H9 (cell line): ENCODE results near the gene LRRC15. TPM values are rescaled to one million over a fixed set of nuclear protein-coding genes. Genes with fewer than 3 reads are reported as not detected.

Experiments used
- DNase-seq: peaks from one replicate; pipeline ENCODE4 v3.0.0-alpha.2; 2017
- H2AFZ ChIP-seq: one replicate; pipeline ENCODE4 v1.6.1; 2013; ENCODE audit warnings: mild to moderate bottlenecking, low read length, control low read depth, moderate library complexity
- H2AK5ac ChIP-seq: 2 replicates; pipeline ENCODE4 v1.6.1; 2013; ENCODE audit warnings: low read length, control low read depth, mixed read lengths; ENCODE audit not compliant: insufficient read length
- H2BK120ac ChIP-seq: one replicate; pipeline ENCODE4 v1.6.1; 2013; ENCODE audit warnings: low read depth, mild to moderate bottlenecking, low read length, control low read depth, inconsistent platforms; ENCODE audit not compliant: poor library complexity, severe bottlenecking
- H2BK12ac ChIP-seq: 2 replicates; pipeline ENCODE4 v1.6.1; 2013; ENCODE audit warnings: low read length, control low read depth, mixed read lengths, low read depth; ENCODE audit not compliant: insufficient read length
- H2BK15ac ChIP-seq: 2 replicates; pipeline ENCODE4 v1.6.1; 2013; ENCODE audit warnings: low read depth, low read length, control low read depth
- H2BK20ac ChIP-seq: one replicate; pipeline ENCODE4 v1.6.1; 2013; ENCODE audit warnings: low read depth, mild to moderate bottlenecking, low read length, control low read depth, inconsistent platforms; ENCODE audit not compliant: poor library complexity, severe bottlenecking
- H2BK5ac ChIP-seq: 2 replicates; pipeline ENCODE4 v1.6.1; 2013; ENCODE audit warnings: low read length, control low read depth, mixed read lengths; ENCODE audit not compliant: insufficient read length
- H3K14ac ChIP-seq: 2 replicates; pipeline ENCODE4 v1.6.1; 2013; ENCODE audit warnings: low read length, control low read depth; ENCODE audit not compliant: insufficient read depth
- H3K18ac ChIP-seq: 2 replicates; pipeline ENCODE4 v1.6.1; 2013; ENCODE audit warnings: low read depth, mild to moderate bottlenecking, mixed read lengths, low read length, control low read depth; ENCODE audit not compliant: insufficient read length
- H3K23ac ChIP-seq: 2 replicates; pipeline ENCODE4 v1.6.1; 2013; ENCODE audit warnings: low read length, control low read depth, mixed read lengths, low read depth; ENCODE audit not compliant: insufficient read length
- H3K23me2 ChIP-seq: 2 replicates; pipeline ENCODE4 v1.6.1; 2013; ENCODE audit warnings: low read depth, mild to moderate bottlenecking, mixed read lengths, low read length, control low read depth; ENCODE audit not compliant: insufficient read length, poor library complexity, severe bottlenecking
- H3K27ac ChIP-seq: 2 replicates; pipeline ENCODE4 v1.5.1; 2013; ENCODE audit warnings: low read length, control low read depth, mixed read lengths, low read depth; ENCODE audit not compliant: insufficient read length
- H3K27me3 ChIP-seq: 2 replicates; pipeline ENCODE4 v1.6.1; 2013; ENCODE audit warnings: low read length, control low read depth, inconsistent platforms; ENCODE audit not compliant: insufficient read depth
- H3K4ac ChIP-seq: 2 replicates; pipeline ENCODE4 v1.6.1; 2013; ENCODE audit warnings: low read depth, mild to moderate bottlenecking, control low read depth, inconsistent platforms, low read length, moderate library complexity
- H3K4me1 ChIP-seq: 2 replicates; pipeline ENCODE4 v1.6.1; 2013; ENCODE audit warnings: low read length, control low read depth, inconsistent platforms; ENCODE audit not compliant: insufficient read depth
- H3K4me2 ChIP-seq: 2 replicates; pipeline ENCODE4 v1.6.1; 2013; ENCODE audit warnings: low read length, control low read depth, mixed read lengths; ENCODE audit not compliant: insufficient read length, insufficient read depth
- H3K56ac ChIP-seq: 2 replicates; pipeline ENCODE4 v1.6.1; 2013; ENCODE audit warnings: low read depth, mild to moderate bottlenecking, mixed read lengths, low read length, control low read depth; ENCODE audit not compliant: insufficient read length
- H3K79me1 ChIP-seq: 2 replicates; pipeline ENCODE4 v1.6.1; 2013; ENCODE audit warnings: low read depth, mild to moderate bottlenecking, moderate library complexity, low read length, control low read depth, inconsistent platforms; ENCODE audit not compliant: insufficient read depth, poor library complexity, severe bottlenecking
- H3K79me2 ChIP-seq: 2 replicates; pipeline ENCODE4 v1.6.1; 2013; ENCODE audit warnings: low read length, control low read depth, inconsistent platforms; ENCODE audit not compliant: insufficient read depth
- H3K9ac ChIP-seq: 2 replicates; pipeline ENCODE4 v1.6.1; 2013; ENCODE audit warnings: low read length, control low read depth, mixed read lengths; ENCODE audit not compliant: insufficient read length; ENCODE audit errors: extremely low read depth
- H3K9me3 ChIP-seq: one replicate; pipeline ENCODE4 v1.6.1; 2013; ENCODE audit warnings: low read depth, low read length, inconsistent platforms; ENCODE audit not compliant: control insufficient read depth
- H3T11ph ChIP-seq: one replicate; pipeline ENCODE4 v1.6.1; 2013; ENCODE audit warnings: mild to moderate bottlenecking, low read length, control low read depth, inconsistent platforms
- H4K20me1 ChIP-seq: one replicate; pipeline ENCODE4 v1.6.1; 2013; ENCODE audit not compliant: control insufficient read depth, insufficient read length, insufficient read depth
- H4K5ac ChIP-seq: 2 replicates; pipeline ENCODE4 v1.6.1; 2013; ENCODE audit warnings: low read depth, mild to moderate bottlenecking, mixed read lengths, low read length, control low read depth; ENCODE audit not compliant: insufficient read length
- H4K8ac ChIP-seq: replicated peaks from 2 replicates; pipeline ENCODE4 v1.6.1; 2013; ENCODE audit warnings: low read length, control low read depth, mixed read lengths, low read depth; ENCODE audit not compliant: insufficient read length
- H4K91ac ChIP-seq: 2 replicates; pipeline ENCODE4 v1.6.1; 2013; ENCODE audit warnings: low read depth, mild to moderate bottlenecking, moderate library complexity, mixed read lengths, low read length, control low read depth; ENCODE audit not compliant: insufficient read length
- H3K27ac Mint-ChIP-seq, 3 experiments: 2 replicates in 2 of 3; 3 replicates in 1 of 3; pipeline ENCODE4 v1.8.0; 2020 to 2021; ENCODE audit warnings: mixed read lengths in 3 of 3, mild to moderate bottlenecking in 1 of 3, moderate library complexity in 1 of 3
- H3K27me3 Mint-ChIP-seq: 2 replicates; pipeline ENCODE4 v1.8.0; 2021; ENCODE audit warnings: low read depth, mild to moderate bottlenecking, moderate library complexity, mixed read lengths
- H3K36me3 Mint-ChIP-seq, 3 experiments: 2 replicates in 2 of 3; 3 replicates in 1 of 3; pipeline ENCODE4 v1.8.0; 2020 to 2021; ENCODE audit warnings: low read depth in 3 of 3, mixed read lengths in 3 of 3; ENCODE audit not compliant: insufficient read depth in 1 of 3
- H3K4me1 Mint-ChIP-seq, 2 experiments: 2 replicates each; pipeline ENCODE4 v1.8.0; 2020; ENCODE audit warnings: mixed read lengths in 2 of 2
- H3K4me3 Mint-ChIP-seq, 2 experiments: 2 replicates in 1 of 2; 3 replicates in 1 of 2; pipeline ENCODE4 v1.8.0; 2020 to 2021; ENCODE audit warnings: mild to moderate bottlenecking in 2 of 2, mixed read lengths in 2 of 2, moderate library complexity in 1 of 2
- H3K9me3 Mint-ChIP-seq, 2 experiments: 2 replicates in 1 of 2; 3 replicates in 1 of 2; pipeline ENCODE4 v1.8.0; 2020; ENCODE audit warnings: mild to moderate bottlenecking in 2 of 2, mixed read lengths in 2 of 2, moderate library complexity in 1 of 2
- CTCF ChIP-seq: fragments of 200-600 bp; sonication (generic); conservative IDR thresholded peaks from 3 replicates; pipeline ENCODE4 v1.8.0; 2021; ENCODE audit warnings: antibody characterized with exemption, mild to moderate bottlenecking
- WGBS: extraction: QIAGEN DNeasy Blood & Tissue Kit; methylation state at CpG from one replicate; pipeline ENCODE4 v1.1.7; 2013; ENCODE audit warnings: missing lambda C conversion rate, low lambda C conversion rate, mixed read lengths; ENCODE audit not compliant: insufficient read length; ENCODE audit errors: extremely low coverage; 5-methylcytosine and 5-hydroxymethylcytosine counted together
- total RNA-seq: library from RNA; stranded (reverse); gene quantifications from 2 replicates; pipeline ENCODE4 v1.2.1, GENCODE V29; 2021

LRRC15 gene
- total RNA-seq, 1 experiment from 2014 or later: 0.07 TPM

- H3K79me1 ChIP-seq: no peaks in the 10 kb centered on the region
- H2AFZ ChIP-seq: no peak overlapping the region
- peak; percentile 68 for DNase-seq
- no peak overlapping the region for H3K56ac ChIP-seq
- H2BK15ac ChIP-seq: no peak overlapping the region
- H4K8ac ChIP-seq: no peak overlapping the region
- H3K4me1 ChIP-seq: peaks cover 4% of the 10 kb centered on the region
- H2BK120ac ChIP-seq: peak overlapping the region; percentile 71
- H3K4ac ChIP-seq: no peak overlapping the region
- H3K4me2 ChIP-seq: no peak overlapping the region
- H3K36me3 Mint-ChIP-seq: no peaks in the 10 kb centered on the region
- H3K27ac ChIP-seq: no peak overlapping the region
- H2BK12ac ChIP-seq: no peak overlapping the region
- peaks cover 42% of the 10 kb centered on the region for H3K27me3 Mint-ChIP-seq
- no peak overlapping the region for H3K23ac ChIP-seq
- H3K14ac ChIP-seq: no peak overlapping the region
- H3K18ac ChIP-seq: no peak overlapping the region
- no peaks in the 10 kb centered on the region for H3K23me2 ChIP-seq
- H4K20me1 ChIP-seq: no peaks in the 10 kb centered on the region
- H3K9me3 ChIP-seq: no peaks in the 10 kb centered on the region
- H4K5ac ChIP-seq: no peak overlapping the region
- H3K27ac Mint-ChIP-seq: peak overlapping the region in 2 of 3 experiments; percentile 44 to 83; a peak in 3 of 7 replicates
- H3K4me1 Mint-ChIP-seq: peaks cover 31 to 37% of the 10 kb centered on the region in 2 experiments
- no peak overlapping the region for H3T11ph ChIP-seq
- H2AK5ac ChIP-seq: no peak overlapping the region
- H4K91ac ChIP-seq: no peak overlapping the region
- H2BK20ac ChIP-seq: no peak overlapping the region
- WGBS: no CpG with 5 or more reads among the region's 9 CpGs
- no peak overlapping the region for H3K9ac ChIP-seq
- no peaks in the 10 kb centered on the region; the same call in 1 of the 2 replicates for H3K27me3 ChIP-seq
- peak; percentile 65 for TF ChIP-seq CTCF
- H3K79me2 ChIP-seq: no peaks in the 10 kb centered on the region
- H3K9me3 Mint-ChIP-seq: no peaks in the 10 kb centered on the region; a peak in 1 of 5 replicates
- no peak overlapping the region for H2BK5ac ChIP-seq
- H3K4me3 Mint-ChIP-seq: peak overlapping the region in 1 of 2 experiments; percentile 39; a peak in 2 of 5 replicates
Measured at GRCh38 chr3:194339356-194339755, 30.2 kb downstream of the LRRC15 start.
